Esophagus muscularis mucosa (tissue), 4 donors: ENCODE data around the gene NUDT21. TPM values are rescaled to one million over a fixed set of nuclear protein-coding genes. Genes with fewer than 3 reads are reported as not detected.

ENCODE experiments used
- DNase-seq: peaks from one replicate; pipeline ENCODE4 v3.0.0-alpha.2; 2017; ENCODE audit errors: extremely low spot score
- H3K27ac ChIP-seq, 4 donors: fragments of 200-600 bp; sonication (generic); replicated peaks in 1 of 4; 1 replicate in 3 of 4; 2 replicates in 1 of 4; pipeline ENCODE4 v1.5.1; 2016 to 2019; ENCODE audit warnings: mild to moderate bottlenecking in 1 of 4
- H3K27me3 ChIP-seq, 4 donors: fragments of 200-600 bp; sonication (generic); one replicate each; pipeline versions ENCODE4 v1.5.1 to v1.6.0; 2016 to 2019
- H3K36me3 ChIP-seq, 4 donors: fragments of 200-600 bp; sonication (generic); one replicate each; pipeline ENCODE4 v1.5.1; 2016 to 2019
- H3K4me1 ChIP-seq, 4 donors: fragments of 200-600 bp; sonication (generic); one replicate each; pipeline ENCODE4 v1.5.1; 2016 to 2019
- H3K4me3 ChIP-seq, 4 donors: fragments of 200-600 bp; sonication (generic); 1 replicate in 2 of 4; 2 replicates in 2 of 4; pipeline ENCODE4 v1.5.1; 2016 to 2019; ENCODE audit warnings: mild to moderate bottlenecking in 4 of 4, moderate library complexity in 1 of 4
- H3K9me3 ChIP-seq, 4 donors: fragments of 200-600 bp; sonication (generic); 1 replicate in 3 of 4; 2 replicates in 1 of 4; pipeline ENCODE4 v1.5.1; 2016 to 2019
- EP300 ChIP-seq: sonication (generic); formaldehyde crosslinking; IDR thresholded peaks from one replicate; pipeline ENCODE4 v1.6.1; 2017; ENCODE audit warnings: antibody characterized with exemption
- POLR2A ChIP-seq: fragments of 450-650 bp; IDR thresholded peaks from one replicate; pipeline ENCODE4 v1.6.1; 2017; ENCODE audit warnings: antibody characterized with exemption, moderate library complexity, mild to moderate bottlenecking, low read depth
- POLR2AphosphoS5 ChIP-seq, 2 donors: sonication (generic); formaldehyde crosslinking; IDR thresholded peaks; one replicate each; pipeline ENCODE4 v1.6.1; 2017; ENCODE audit warnings: antibody characterized with exemption in 2 of 2
- WGBS: methylation state at CpG from one replicate; pipeline ENCODE4 v1.1.5; 2018; 5-methylcytosine and 5-hydroxymethylcytosine counted together
- intact Hi-C: fragments of 100-400 bp; cut with DNase I; formaldehyde crosslinking; loops from one replicate; pipeline ENCODE4 v1.15.1; 2023
- total RNA-seq, 4 donors: library from RNA; depleted of rRNA; stranded (reverse); fragments of >200 nt; gene quantifications; one replicate each; pipeline versions ENCODE4 v1.1.0 to v1.2.1, GENCODE V29; 2016
- TF ChIP-seq, protein P1 (sequence below), 3 experiments: fragments of 200-600 bp in 2 of 3; fragments of 450-650 bp in 1 of 3; sonication (generic) in 2 of 3; IDR thresholded peaks; one replicate each; pipeline ENCODE4 v1.5.1; 2017 to 2019; ENCODE audit warnings: antibody characterized with exemption in 3 of 3, mild to moderate bottlenecking in 2 of 3, moderate library complexity in 1 of 3

Gene NUDT21
- total RNA-seq, 4 donors from 2014 or later, result 35.5 to 46.7 (median 39.9) TPM

DNA sequence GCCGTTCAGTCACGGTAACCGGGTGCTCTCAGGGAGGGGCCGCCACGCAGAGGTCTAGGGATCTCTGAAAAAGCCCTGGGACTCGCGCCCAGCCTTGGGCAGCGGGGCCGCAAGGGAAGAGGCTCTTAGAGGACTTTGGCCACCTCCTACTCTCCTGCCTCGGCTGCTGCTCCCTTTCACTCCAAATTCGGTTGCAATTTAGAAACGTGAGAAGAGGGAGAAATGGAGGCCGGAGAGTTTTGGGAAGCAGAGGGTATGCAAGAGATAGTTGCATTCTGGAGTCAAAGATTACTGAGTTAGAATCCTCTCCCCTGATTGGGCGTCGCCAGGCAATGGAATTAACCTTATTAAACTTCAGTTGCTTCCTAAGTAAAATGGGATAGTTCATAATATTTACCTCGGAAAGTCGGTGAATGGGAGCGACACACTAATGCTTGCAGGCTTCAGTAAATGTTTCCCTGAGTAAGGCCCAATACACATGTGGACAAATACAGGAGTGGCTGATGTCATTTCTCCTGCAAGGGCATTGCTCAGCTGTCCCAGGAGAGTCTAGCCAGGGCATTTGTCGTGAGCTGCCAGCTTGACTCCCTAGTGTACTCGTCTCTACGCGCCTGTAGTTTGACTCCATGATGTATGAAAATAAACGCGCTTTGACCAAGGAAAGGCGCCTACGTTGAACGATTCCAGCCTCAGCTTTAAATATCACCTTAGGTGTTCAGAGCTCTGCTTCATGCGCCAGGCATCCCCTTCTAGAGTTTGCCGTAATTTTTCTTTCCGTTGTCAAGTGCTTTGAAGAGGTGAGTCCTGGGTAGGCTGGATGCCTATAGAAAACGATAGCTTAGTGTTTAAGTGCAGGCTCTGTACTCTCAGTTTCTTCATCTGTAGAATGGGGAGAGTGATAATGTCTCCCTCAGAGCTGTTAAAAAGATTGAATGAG, 889 bp upstream of the NUDT21 start:
- intact Hi-C loops, result no loop called here
- TF ChIP-seq, protein P1, sequence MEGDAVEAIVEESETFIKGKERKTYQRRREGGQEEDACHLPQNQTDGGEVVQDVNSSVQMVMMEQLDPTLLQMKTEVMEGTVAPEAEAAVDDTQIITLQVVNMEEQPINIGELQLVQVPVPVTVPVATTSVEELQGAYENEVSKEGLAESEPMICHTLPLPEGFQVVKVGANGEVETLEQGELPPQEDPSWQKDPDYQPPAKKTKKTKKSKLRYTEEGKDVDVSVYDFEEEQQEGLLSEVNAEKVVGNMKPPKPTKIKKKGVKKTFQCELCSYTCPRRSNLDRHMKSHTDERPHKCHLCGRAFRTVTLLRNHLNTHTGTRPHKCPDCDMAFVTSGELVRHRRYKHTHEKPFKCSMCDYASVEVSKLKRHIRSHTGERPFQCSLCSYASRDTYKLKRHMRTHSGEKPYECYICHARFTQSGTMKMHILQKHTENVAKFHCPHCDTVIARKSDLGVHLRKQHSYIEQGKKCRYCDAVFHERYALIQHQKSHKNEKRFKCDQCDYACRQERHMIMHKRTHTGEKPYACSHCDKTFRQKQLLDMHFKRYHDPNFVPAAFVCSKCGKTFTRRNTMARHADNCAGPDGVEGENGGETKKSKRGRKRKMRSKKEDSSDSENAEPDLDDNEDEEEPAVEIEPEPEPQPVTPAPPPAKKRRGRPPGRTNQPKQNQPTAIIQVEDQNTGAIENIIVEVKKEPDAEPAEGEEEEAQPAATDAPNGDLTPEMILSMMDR (IDR thresholded peaks at IDR 0.05), result no peak
- TF ChIP-seq EP300 (no peak), POLR2A (no peak), POLR2AphosphoS5 (IDR thresholded peaks at IDR 0.05) (no peak)
- peak overlapping the region; percentile 70 to 96 (median 86) for H3K4me3 ChIP-seq
- H3K27me3 ChIP-seq, result no peaks in the 10 kb centered on the region
- 7% methylated on average over 28 of the region's 31 CpGs for WGBS
- H3K9me3 ChIP-seq, result no peaks in the 10 kb centered on the region
- H3K4me1 ChIP-seq, result peaks cover 32 to 56% (median 47%) of the 10 kb centered on the region in 4 donors
- H3K36me3 ChIP-seq, result peaks cover 11 to 46% (median 35%) of the 10 kb centered on the region in 4 donors
- peak overlapping the region; percentile 82 to 89 (median 86) for H3K27ac ChIP-seq
- no peak for DNase-seq

DNA sequence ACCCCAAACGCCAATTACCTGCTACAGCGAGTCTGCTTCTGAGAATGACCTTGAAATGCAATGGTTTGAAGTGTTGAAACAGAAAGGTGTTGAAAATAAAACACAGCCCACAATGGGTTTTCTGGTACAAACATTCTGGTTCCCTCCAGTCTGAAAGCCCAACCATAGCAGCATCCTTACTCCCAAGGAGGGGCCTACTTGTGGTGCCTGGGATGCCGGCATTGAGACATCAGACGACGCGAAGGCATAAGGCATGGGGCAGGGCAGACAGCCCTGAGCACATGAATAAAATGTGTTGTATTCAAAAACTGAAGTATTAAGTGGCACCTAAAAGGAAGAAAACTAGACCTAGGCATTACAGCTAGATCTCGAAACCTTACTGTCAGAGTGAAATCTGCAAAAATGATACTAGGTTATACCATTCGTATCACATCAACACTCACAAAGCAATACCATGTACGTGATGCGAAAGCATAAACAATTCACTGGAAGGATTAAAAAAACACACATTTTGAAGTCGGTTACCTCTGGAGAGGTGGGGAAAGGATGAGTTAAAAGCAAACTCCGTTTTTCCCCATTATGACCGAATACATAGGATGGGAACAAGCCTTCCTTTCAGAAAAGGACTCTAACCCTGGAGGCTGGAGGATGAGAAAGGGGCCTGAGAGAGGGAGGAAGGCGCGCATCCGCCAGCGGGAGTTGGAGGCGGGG, 702 bp downstream of the NUDT21 start:
- intact Hi-C loops, result no loop called here
- H3K9me3 ChIP-seq, result no peaks in the 10 kb centered on the region
- H3K36me3 ChIP-seq, result peaks cover 4 to 46% (median 35%) of the 10 kb centered on the region in 4 donors
- peak overlapping the region; percentile 70 to 96 (median 86) for H3K4me3 ChIP-seq
- TF ChIP-seq POLR2A, result no peak
- no peak for TF ChIP-seq EP300
- no peak for DNase-seq
- no peaks in the 10 kb centered on the region for H3K27me3 ChIP-seq
- peak overlapping the region; percentile 82 to 89 (median 86) for H3K27ac ChIP-seq
- 7% methylated on average over 18 of the region's 18 CpGs for WGBS
- peaks cover 32 to 56% (median 47%) of the 10 kb centered on the region in 4 donors for H3K4me1 ChIP-seq

DNA sequence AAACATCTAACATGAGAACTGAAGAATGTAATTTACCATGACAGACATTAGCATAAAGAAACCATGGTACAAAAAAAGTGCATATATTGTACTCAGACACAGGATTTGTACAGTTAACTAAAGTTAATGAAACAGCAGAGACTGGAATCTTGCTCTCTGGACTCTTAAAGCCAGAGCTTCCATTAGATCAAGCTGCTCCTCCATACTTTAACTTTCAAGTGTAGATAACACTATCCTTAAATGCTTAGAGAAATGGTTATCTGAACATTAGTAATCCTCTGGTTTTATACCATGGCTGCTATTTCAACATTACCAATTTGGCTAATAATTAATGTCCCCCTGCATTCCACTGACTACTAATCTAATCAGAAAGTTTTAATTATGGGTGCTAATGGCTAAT, 3.1 kb downstream of the NUDT21 start:
- intact Hi-C loops, result no loop called here
- H3K27me3 ChIP-seq, result no peaks in the 10 kb centered on the region
- peaks cover 4 to 45% (median 37%) of the 10 kb centered on the region in 4 donors for H3K36me3 ChIP-seq
- peaks cover 30 to 44% (median 41%) of the 10 kb centered on the region in 4 donors for H3K4me1 ChIP-seq
- H3K27ac ChIP-seq, result no peak overlapping the region
- TF ChIP-seq POLR2AphosphoS5 (IDR thresholded peaks at IDR 0.05) (no peak), POLR2A (no peak), EP300 (no peak)
- TF ChIP-seq, protein P1 (IDR thresholded peaks at IDR 0.05), result no peak
- DNase-seq, result no peak
- H3K9me3 ChIP-seq, result no peaks in the 10 kb centered on the region
- no peak overlapping the region for H3K4me3 ChIP-seq

DNA sequence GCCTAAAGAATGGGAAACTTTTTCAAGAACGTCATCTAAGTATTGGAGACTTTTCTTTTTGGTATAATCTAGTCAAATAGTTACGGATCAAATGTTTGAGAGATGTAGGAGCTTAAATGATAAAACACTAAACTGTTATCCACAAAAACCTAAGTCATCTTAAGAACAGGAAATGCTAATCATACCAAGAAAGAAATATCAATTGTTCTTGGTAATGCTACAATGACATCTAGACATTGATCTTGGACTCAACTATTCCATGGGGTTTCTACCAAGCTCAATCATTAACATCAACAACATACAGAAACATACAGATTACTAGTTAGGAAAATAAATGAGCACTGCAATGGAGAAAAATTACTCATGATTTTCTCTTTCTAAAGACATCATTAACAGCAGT, 3.8 kb downstream of the NUDT21 start:
- WGBS, result 89% methylated on average over 2 of the region's 2 CpGs
- no peak for TF ChIP-seq POLR2A
- no peak for TF ChIP-seq EP300
- TF ChIP-seq, protein P1 (IDR thresholded peaks at IDR 0.05), result no peak
- no peak for TF ChIP-seq POLR2AphosphoS5 (IDR thresholded peaks at IDR 0.05)
- Histone ChIP-seq H3K4me1 (peaks cover 23 to 37% (median 34%) of the 10 kb centered on the region in 4 donors), H3K9me3 (no peaks in the 10 kb centered on the region), H3K27me3 (no peaks in the 10 kb centered on the region), H3K27ac (no peak overlapping the region), H3K4me3 (no peak overlapping the region), H3K36me3 (peaks cover 4 to 50% (median 40%) of the 10 kb centered on the region in 4 donors)
- no peak for DNase-seq
- intact Hi-C loops, result no loop called here

- whole genome bisulfite sequencing, result 100% methylated on average over 1 of the region's 1 CpG
- no peak for TF ChIP-seq EP300
- H3K9me3 ChIP-seq, result no peaks in the 10 kb centered on the region
- H3K4me1 ChIP-seq, result no peaks in the 10 kb centered on the region
- H3K27ac ChIP-seq, result no peak overlapping the region
- DNase-seq, result no peak
- H3K4me3 ChIP-seq, result no peak overlapping the region
- intact Hi-C loops, result no loop called here
- H3K27me3 ChIP-seq, result no peaks in the 10 kb centered on the region
- H3K36me3 ChIP-seq, result peaks cover 10 to 82% (median 47%) of the 10 kb centered on the region in 4 donors
Observed at GRCh38 chr16:56438038-56438437, 13.1 kb downstream of the NUDT21 start.
